HL-60 (cell line): Measurements from ENCODE around the gene COL25A1.

ENCODE experiments used
- DNase-seq, 2 experiments: peaks; one replicate each; pipeline ENCODE4 v3.0.0-alpha.2; 2010 to 2020; ENCODE audit warnings: low read depth in 1 of 2, low spot score in 1 of 2
- H3K27ac ChIP-seq: fragments of 250-450 bp; sonication (Bioruptor Pico); replicated peaks from 2 replicates; pipeline ENCODE4 v1.5.1; 2020; ENCODE audit warnings: mild to moderate bottlenecking, moderate library complexity
- H3K27me3 ChIP-seq: fragments of 250-450 bp; sonication (Bioruptor Pico); 2 replicates; pipeline ENCODE4 v1.5.1; 2021; ENCODE audit warnings: mild to moderate bottlenecking, moderate library complexity; ENCODE audit not compliant: insufficient read depth, poor library complexity, severe bottlenecking
- H3K4me3 ChIP-seq: replicated peaks from 2 replicates; pipeline ENCODE4 v1.5.1; 2011; ENCODE audit warnings: mild to moderate bottlenecking, control low read depth, low read length; ENCODE audit not compliant: insufficient read depth
- CTCF ChIP-seq: IDR thresholded peaks from one replicate; pipeline ENCODE4 v1.5.1; 2011; ENCODE audit warnings: low read length, control low read depth, inconsistent platforms; ENCODE audit not compliant: insufficient read depth
- GABPA ChIP-seq: IDR thresholded peaks from 2 replicates; pipeline ENCODE4 v1.6.1; 2012; ENCODE audit warnings: low read depth
- POLR2AphosphoS5 ChIP-seq: IDR thresholded peaks from 2 replicates; pipeline ENCODE4 v1.6.1; 2012; ENCODE audit warnings: low read depth
- SPI1 ChIP-seq: IDR thresholded peaks from 2 replicates; pipeline ENCODE4 v1.6.1; 2012; ENCODE audit warnings: low read depth, mild to moderate bottlenecking, borderline replicate concordance
- TF ChIP-seq, protein P1 (sequence below): IDR thresholded peaks from 2 replicates; pipeline ENCODE4 v1.6.1; 2012; ENCODE audit warnings: low read depth; ENCODE audit not compliant: insufficient replicate concordance

The COL25A1 gene

DNA sequence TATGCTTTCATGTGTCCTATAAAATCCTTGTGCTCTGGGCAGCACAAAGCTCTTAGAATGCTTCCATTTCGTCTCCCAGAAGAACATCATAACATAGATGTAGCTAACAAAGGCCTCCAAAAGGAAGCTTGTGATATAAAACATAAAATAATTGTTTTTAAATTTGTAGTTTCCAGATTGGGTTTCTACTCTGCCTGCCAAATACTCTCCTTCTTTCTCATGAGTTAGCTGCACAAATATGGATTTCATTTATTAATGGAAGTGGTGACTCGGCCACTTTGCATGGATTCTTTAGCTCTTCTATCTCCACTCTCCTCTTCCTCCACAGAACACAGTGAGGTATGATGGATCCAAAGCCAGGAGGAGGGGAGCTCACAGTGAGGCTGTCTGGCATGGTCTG lies 265.4 kb downstream of the COL25A1 start:
- no peaks in the 10 kb centered on the region for H3K27me3 ChIP-seq

GRCh38 chr4:109033993-109034392 lies 268.5 kb downstream of the COL25A1 start:
- Histone ChIP-seq H3K27ac (no peak overlapping the region), H3K27me3 (no peaks in the 10 kb centered on the region), H3K4me3 (no peak overlapping the region)
- DNase-seq, result no peak
- TF ChIP-seq POLR2AphosphoS5 (no peak), CTCF (no peak), SPI1 (no peak), GABPA (no peak)
- TF ChIP-seq, protein P1, sequence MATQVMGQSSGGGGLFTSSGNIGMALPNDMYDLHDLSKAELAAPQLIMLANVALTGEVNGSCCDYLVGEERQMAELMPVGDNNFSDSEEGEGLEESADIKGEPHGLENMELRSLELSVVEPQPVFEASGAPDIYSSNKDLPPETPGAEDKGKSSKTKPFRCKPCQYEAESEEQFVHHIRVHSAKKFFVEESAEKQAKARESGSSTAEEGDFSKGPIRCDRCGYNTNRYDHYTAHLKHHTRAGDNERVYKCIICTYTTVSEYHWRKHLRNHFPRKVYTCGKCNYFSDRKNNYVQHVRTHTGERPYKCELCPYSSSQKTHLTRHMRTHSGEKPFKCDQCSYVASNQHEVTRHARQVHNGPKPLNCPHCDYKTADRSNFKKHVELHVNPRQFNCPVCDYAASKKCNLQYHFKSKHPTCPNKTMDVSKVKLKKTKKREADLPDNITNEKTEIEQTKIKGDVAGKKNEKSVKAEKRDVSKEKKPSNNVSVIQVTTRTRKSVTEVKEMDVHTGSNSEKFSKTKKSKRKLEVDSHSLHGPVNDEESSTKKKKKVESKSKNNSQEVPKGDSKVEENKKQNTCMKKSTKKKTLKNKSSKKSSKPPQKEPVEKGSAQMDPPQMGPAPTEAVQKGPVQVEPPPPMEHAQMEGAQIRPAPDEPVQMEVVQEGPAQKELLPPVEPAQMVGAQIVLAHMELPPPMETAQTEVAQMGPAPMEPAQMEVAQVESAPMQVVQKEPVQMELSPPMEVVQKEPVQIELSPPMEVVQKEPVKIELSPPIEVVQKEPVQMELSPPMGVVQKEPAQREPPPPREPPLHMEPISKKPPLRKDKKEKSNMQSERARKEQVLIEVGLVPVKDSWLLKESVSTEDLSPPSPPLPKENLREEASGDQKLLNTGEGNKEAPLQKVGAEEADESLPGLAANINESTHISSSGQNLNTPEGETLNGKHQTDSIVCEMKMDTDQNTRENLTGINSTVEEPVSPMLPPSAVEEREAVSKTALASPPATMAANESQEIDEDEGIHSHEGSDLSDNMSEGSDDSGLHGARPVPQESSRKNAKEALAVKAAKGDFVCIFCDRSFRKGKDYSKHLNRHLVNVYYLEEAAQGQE, result no peak

More for the DNA sequence above, 265.4 kb downstream of the COL25A1 start:
- DNase-seq, result no peak
- no peak overlapping the region for H3K27ac ChIP-seq
- H3K4me3 ChIP-seq, result no peak overlapping the region
- TF ChIP-seq, protein P1, result no peak
- TF ChIP-seq POLR2AphosphoS5, result no peak
- no peak for TF ChIP-seq GABPA
- TF ChIP-seq CTCF, result no peak
- TF ChIP-seq SPI1, result no peak

DNA sequence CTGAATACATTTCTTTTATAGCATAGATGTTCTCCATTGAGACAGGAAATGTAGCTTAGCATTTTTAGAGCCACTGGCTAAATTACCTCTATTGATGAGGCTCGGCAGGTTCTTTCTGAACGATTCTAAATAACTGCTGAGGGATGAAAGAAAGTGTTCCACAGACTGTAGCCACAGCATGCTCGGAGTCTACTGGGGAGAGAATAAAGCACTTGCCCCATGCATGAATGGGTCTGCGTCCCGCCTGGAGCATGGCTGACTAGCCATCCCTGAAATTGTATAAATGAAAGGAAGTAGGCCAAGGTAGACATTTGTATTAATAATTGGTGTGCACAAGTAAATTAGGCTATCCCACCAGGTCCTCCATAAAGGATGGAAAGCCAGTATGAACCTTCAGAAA lies 269.8 kb downstream of the COL25A1 start:
- TF ChIP-seq CTCF, result no peak
- no peak for TF ChIP-seq GABPA
- TF ChIP-seq, protein P1, result no peak
- TF ChIP-seq POLR2AphosphoS5, result no peak
- no peak for TF ChIP-seq SPI1
- no peak for DNase-seq
- H3K4me3 ChIP-seq, result no peak overlapping the region
- H3K27me3 ChIP-seq, result no peaks in the 10 kb centered on the region
- H3K27ac ChIP-seq, result no peak overlapping the region
